GM12892 (cell line): ENCODE measurements around the gene ANO6.

Source experiments
- POLR2A ChIP-seq: IDR thresholded peaks from 2 replicates; pipeline ENCODE4 v1.6.1; 2011; ENCODE audit warnings: low read depth, low read length, control low read depth
- POLR2AphosphoS5 ChIP-seq: IDR thresholded peaks from 2 replicates; pipeline ENCODE4 v1.6.1; 2011; ENCODE audit warnings: low read depth, low read length, control low read depth
- TAF1 ChIP-seq: IDR thresholded peaks from 2 replicates; pipeline ENCODE4 v1.6.1; 2011; ENCODE audit warnings: low read depth, mild to moderate bottlenecking, control low read depth, low read length, borderline replicate concordance

GRCh38 chr12:45326358-45326975 is 110.6 kb downstream of the ANO6 start:
- TF ChIP-seq TAF1 (no peak), POLR2A (no peak), POLR2AphosphoS5 (no peak)
